ENCODE data around the gene C1QA.

DNA sequence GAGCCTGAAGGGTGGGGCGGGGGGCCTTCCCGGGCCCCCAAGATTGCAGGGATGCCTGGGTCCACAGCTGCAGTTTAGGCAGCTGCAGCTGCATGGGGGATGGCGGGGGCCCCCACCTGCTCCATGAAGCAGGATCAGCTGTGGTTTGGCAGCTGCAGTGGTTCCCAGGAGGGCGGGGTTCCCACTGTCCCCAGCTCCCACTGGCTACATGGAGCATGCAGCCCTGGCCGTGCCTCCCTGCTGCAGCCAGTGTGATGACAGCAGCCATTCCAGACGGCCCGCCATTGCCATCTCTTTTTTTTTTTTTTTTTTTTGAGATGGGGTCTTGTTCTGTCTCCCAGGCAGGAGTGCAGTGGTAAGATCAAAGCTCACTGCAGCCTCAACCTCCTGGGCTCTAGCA lies 992 bp upstream of the C1QA start:
- TF ChIP-seq, protein P1, sequence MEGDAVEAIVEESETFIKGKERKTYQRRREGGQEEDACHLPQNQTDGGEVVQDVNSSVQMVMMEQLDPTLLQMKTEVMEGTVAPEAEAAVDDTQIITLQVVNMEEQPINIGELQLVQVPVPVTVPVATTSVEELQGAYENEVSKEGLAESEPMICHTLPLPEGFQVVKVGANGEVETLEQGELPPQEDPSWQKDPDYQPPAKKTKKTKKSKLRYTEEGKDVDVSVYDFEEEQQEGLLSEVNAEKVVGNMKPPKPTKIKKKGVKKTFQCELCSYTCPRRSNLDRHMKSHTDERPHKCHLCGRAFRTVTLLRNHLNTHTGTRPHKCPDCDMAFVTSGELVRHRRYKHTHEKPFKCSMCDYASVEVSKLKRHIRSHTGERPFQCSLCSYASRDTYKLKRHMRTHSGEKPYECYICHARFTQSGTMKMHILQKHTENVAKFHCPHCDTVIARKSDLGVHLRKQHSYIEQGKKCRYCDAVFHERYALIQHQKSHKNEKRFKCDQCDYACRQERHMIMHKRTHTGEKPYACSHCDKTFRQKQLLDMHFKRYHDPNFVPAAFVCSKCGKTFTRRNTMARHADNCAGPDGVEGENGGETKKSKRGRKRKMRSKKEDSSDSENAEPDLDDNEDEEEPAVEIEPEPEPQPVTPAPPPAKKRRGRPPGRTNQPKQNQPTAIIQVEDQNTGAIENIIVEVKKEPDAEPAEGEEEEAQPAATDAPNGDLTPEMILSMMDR (IDR thresholded peaks at IDR 0.05; ENCODE audit: low read depth, low read length), result no peak
- TF ChIP-seq EZH2phosphoT487 (IDR thresholded peaks at IDR 0.05; ENCODE audit: low read depth), result no peak
